GM12892 (cell line): ENCODE results near the gene TMEM63A.

Experiments
- POLR2A ChIP-seq: IDR thresholded peaks from 2 replicates; pipeline ENCODE4 v1.6.1; 2011; ENCODE audit warnings: low read depth, low read length, control low read depth
- TAF1 ChIP-seq: IDR thresholded peaks from 2 replicates; pipeline ENCODE4 v1.6.1; 2011; ENCODE audit warnings: low read depth, mild to moderate bottlenecking, control low read depth, low read length, borderline replicate concordance

DNA sequence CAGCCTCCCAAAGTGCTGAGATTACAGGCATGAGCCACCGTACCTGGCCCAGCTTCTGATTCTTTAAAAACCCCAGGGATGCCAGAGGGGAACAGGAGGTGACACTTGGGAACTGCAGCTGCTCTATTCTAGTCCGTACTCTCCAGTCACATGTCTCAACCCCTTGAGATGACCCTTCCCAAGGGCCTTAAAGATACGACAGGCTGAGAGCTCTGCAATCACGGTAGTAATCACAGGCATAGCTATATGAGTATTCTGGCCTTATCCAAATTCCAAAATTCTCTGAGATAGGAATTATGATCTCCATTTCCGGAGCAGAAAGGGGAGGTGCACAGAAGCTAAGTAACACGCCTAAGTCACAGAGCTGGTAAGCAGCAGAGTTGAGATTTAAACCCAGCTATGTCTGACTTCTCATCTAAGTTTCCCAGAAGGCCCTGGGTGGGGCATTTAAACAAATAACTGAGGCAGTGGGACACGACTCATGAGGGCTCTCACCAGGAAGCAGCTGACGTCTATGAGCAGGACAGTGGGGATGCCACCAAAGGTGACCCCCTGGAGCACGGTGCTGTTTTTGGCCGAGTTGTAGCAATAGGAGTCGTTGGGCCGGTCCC lies 5.2 kb downstream of the TMEM63A start:
- TF ChIP-seq POLR2A (no peak), TAF1 (no peak)
